Measurements from ENCODE around the gene SCYL2. TPM values are rescaled to one million over a fixed set of nuclear protein-coding genes. Genes with fewer than 3 reads are reported as not detected.

SCYL2 gene
- total RNA-seq, 1 donor from 2014 or later, result 68.7 TPM

- FAIRE-seq, result no peak
- H3K27ac Mint-ChIP-seq (ENCODE audit: unreplicated experiment), result no peak overlapping the region
- Histone ChIP-seq H3K4me2 (ENCODE audit: low read length) (no peak overlapping the region), H3K9me3 (ENCODE audit: insufficient read depth, low read depth, low read length) (no peaks in the 10 kb centered on the region), H3K9ac (ENCODE audit: low read length) (no peak overlapping the region), H3K4me1 (ENCODE audit: insufficient read depth, low read length) (no peaks in the 10 kb centered on the region), H3K79me2 (ENCODE audit: insufficient read depth, low read length) (no peaks in the 10 kb centered on the region), H2AFZ (ENCODE audit: low read depth, low read length) (no peak overlapping the region), H4K20me1 (ENCODE audit: insufficient read depth, low read length) (no peaks in the 10 kb centered on the region), H3K36me3 (ENCODE audit: insufficient read depth, low read length) (no peaks in the 10 kb centered on the region), H3K27ac (ENCODE audit: low read depth, low read length) (no peak overlapping the region), H3K4me3 (ENCODE audit: insufficient read depth, low read depth, low read length) (no peak overlapping the region), H3K27me3 (ENCODE audit: insufficient read depth, low read length) (peaks cover 2% of the 10 kb centered on the region)
- no peak for DNase-seq (ENCODE audit: low read depth)
- no peak overlapping the region for H3K4me3 Mint-ChIP-seq (ENCODE audit: unreplicated experiment)
- H3K36me3 Mint-ChIP-seq (ENCODE audit: low read depth, unreplicated experiment), result no peaks in the 10 kb centered on the region
- H3K9me3 Mint-ChIP-seq (ENCODE audit: unreplicated experiment), result no peaks in the 10 kb centered on the region
- peaks cover 11% of the 10 kb centered on the region for H3K27me3 Mint-ChIP-seq (ENCODE audit: low read depth, unreplicated experiment)
- no peaks in the 10 kb centered on the region for H3K4me1 Mint-ChIP-seq (ENCODE audit: low read depth, unreplicated experiment)
- TF ChIP-seq EZH2 (IDR thresholded peaks at IDR 0.05; ENCODE audit: insufficient read depth, low read length), result no peak
- TF ChIP-seq, protein P1, sequence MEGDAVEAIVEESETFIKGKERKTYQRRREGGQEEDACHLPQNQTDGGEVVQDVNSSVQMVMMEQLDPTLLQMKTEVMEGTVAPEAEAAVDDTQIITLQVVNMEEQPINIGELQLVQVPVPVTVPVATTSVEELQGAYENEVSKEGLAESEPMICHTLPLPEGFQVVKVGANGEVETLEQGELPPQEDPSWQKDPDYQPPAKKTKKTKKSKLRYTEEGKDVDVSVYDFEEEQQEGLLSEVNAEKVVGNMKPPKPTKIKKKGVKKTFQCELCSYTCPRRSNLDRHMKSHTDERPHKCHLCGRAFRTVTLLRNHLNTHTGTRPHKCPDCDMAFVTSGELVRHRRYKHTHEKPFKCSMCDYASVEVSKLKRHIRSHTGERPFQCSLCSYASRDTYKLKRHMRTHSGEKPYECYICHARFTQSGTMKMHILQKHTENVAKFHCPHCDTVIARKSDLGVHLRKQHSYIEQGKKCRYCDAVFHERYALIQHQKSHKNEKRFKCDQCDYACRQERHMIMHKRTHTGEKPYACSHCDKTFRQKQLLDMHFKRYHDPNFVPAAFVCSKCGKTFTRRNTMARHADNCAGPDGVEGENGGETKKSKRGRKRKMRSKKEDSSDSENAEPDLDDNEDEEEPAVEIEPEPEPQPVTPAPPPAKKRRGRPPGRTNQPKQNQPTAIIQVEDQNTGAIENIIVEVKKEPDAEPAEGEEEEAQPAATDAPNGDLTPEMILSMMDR (IDR thresholded peaks at IDR 0.05; ENCODE audit: insufficient read depth, low read depth, low read length), result no peak
Measured at GRCh38 chr12:100365411-100365810, 98.4 kb downstream of the SCYL2 start.

- Mint-ChIP-seq H3K4me1 (ENCODE audit: low read depth, unreplicated experiment) (no peaks in the 10 kb centered on the region), H3K27ac (ENCODE audit: unreplicated experiment) (no peak overlapping the region), H3K4me3 (ENCODE audit: unreplicated experiment) (no peak overlapping the region), H3K27me3 (ENCODE audit: low read depth, unreplicated experiment) (peaks cover 5% of the 10 kb centered on the region), H3K36me3 (ENCODE audit: low read depth, unreplicated experiment) (no peaks in the 10 kb centered on the region), H3K9me3 (ENCODE audit: unreplicated experiment) (no peaks in the 10 kb centered on the region)
- no peak overlapping the region for H2AFZ ChIP-seq (ENCODE audit: low read depth, low read length)
- FAIRE-seq (no peak), DNase-seq (ENCODE audit: low read depth) (no peak)
- H3K4me1 ChIP-seq (ENCODE audit: insufficient read depth, low read length), result no peaks in the 10 kb centered on the region
- no peaks in the 10 kb centered on the region for H3K36me3 ChIP-seq (ENCODE audit: insufficient read depth, low read length)
- no peaks in the 10 kb centered on the region for H3K79me2 ChIP-seq (ENCODE audit: insufficient read depth, low read length)
- no peaks in the 10 kb centered on the region for H3K27me3 ChIP-seq (ENCODE audit: insufficient read depth, low read length)
- H3K4me2 ChIP-seq (ENCODE audit: low read length), result no peak overlapping the region
- no peak overlapping the region for H3K27ac ChIP-seq (ENCODE audit: low read depth, low read length)
- TF ChIP-seq, protein P1 (IDR thresholded peaks at IDR 0.05; ENCODE audit: insufficient read depth, low read depth, low read length), result no peak
- no peak for TF ChIP-seq EZH2 (IDR thresholded peaks at IDR 0.05; ENCODE audit: insufficient read depth, low read length)
- H3K9ac ChIP-seq (ENCODE audit: low read length), result no peak overlapping the region
- H4K20me1 ChIP-seq (ENCODE audit: insufficient read depth, low read length), result no peaks in the 10 kb centered on the region
- no peak overlapping the region for H3K4me3 ChIP-seq (ENCODE audit: insufficient read depth, low read depth, low read length)
- no peaks in the 10 kb centered on the region for H3K9me3 ChIP-seq (ENCODE audit: insufficient read depth, low read depth, low read length)
Measured at GRCh38 chr12:100368066-100368465, 101.1 kb downstream of the SCYL2 start.

- no peak overlapping the region for H2AFZ ChIP-seq (ENCODE audit: low read depth, low read length)
- no peak overlapping the region for H3K9ac ChIP-seq (ENCODE audit: low read length)
- DNase-seq (ENCODE audit: low read depth) (no peak), FAIRE-seq (no peak)
- Mint-ChIP-seq H3K4me3 (ENCODE audit: unreplicated experiment) (no peak overlapping the region), H3K4me1 (ENCODE audit: low read depth, unreplicated experiment) (no peaks in the 10 kb centered on the region), H3K9me3 (ENCODE audit: unreplicated experiment) (no peaks in the 10 kb centered on the region), H3K36me3 (ENCODE audit: low read depth, unreplicated experiment) (no peaks in the 10 kb centered on the region), H3K27me3 (ENCODE audit: low read depth, unreplicated experiment) (peaks cover 6% of the 10 kb centered on the region), H3K27ac (ENCODE audit: unreplicated experiment) (no peak overlapping the region)
- TF ChIP-seq, protein P1 (IDR thresholded peaks at IDR 0.05; ENCODE audit: insufficient read depth, low read depth, low read length), result no peak
- no peak for TF ChIP-seq EZH2 (IDR thresholded peaks at IDR 0.05; ENCODE audit: insufficient read depth, low read length)
- H3K27ac ChIP-seq (ENCODE audit: low read depth, low read length), result no peak overlapping the region
- no peak overlapping the region for H3K4me2 ChIP-seq (ENCODE audit: low read length)
- H3K27me3 ChIP-seq (ENCODE audit: insufficient read depth, low read length), result peaks cover 2% of the 10 kb centered on the region
- no peaks in the 10 kb centered on the region for H3K4me1 ChIP-seq (ENCODE audit: insufficient read depth, low read length)
- no peaks in the 10 kb centered on the region for H4K20me1 ChIP-seq (ENCODE audit: insufficient read depth, low read length)
- no peak overlapping the region for H3K4me3 ChIP-seq (ENCODE audit: insufficient read depth, low read depth, low read length)
- no peaks in the 10 kb centered on the region for H3K9me3 ChIP-seq (ENCODE audit: insufficient read depth, low read depth, low read length)
- no peaks in the 10 kb centered on the region for H3K36me3 ChIP-seq (ENCODE audit: insufficient read depth, low read length)
- no peaks in the 10 kb centered on the region for H3K79me2 ChIP-seq (ENCODE audit: insufficient read depth, low read length)
Measured at GRCh38 chr12:100371146-100371545, 104.2 kb downstream of the SCYL2 start.

Data from astrocyte (in vitro differentiated cells and primary cell).